ENCODE measurements around the gene LIN9.

DNA sequence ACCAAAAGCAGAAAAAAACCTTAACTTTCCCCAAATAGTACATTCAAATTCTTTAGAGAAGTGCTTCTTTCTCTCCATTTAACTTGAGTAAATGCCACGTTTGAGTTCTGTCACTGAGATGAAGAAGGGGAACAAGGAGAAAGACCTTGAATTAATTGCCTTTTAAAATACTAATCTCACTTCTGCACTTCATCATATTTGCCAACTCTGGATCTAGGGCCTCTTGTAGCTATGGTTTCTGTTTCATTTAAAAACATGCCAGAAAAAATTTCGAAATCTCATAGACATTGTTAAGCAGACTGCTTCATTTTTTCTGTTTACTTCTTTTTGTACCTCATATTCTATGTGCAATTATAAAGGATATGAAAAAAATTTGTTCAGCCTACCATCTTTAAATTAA is 60.9 kb downstream of the LIN9 start:
- TF ChIP-seq CHD4 (IDR thresholded peaks at IDR 0.05; ENCODE audit: borderline replicate concordance, low read length) (no peak), ZNF138 (CRISPR knock-in tag; IDR thresholded peaks at IDR 0.05; ENCODE audit: low read depth) (no peak), TOE1 (CRISPR knock-in tag; IDR thresholded peaks at IDR 0.05) (no peak), POLR2AphosphoS5 (IDR thresholded peaks at IDR 0.05; ENCODE audit: low read depth, low read length) (no peak), SPEN (CRISPR knock-in tag; IDR thresholded peaks at IDR 0.05; ENCODE audit: low read depth) (no peak), HHEX (CRISPR knock-in tag; IDR thresholded peaks at IDR 0.05) (no peak), MEF2D (CRISPR knock-in tag; IDR thresholded peaks at IDR 0.05) (no peak), ZKSCAN5 (CRISPR knock-in tag; IDR thresholded peaks at IDR 0.05) (no peak), ZNF660 (CRISPR knock-in tag; IDR thresholded peaks at IDR 0.05; ENCODE audit: borderline replicate concordance, low read depth) (no peak), FOXM1 (CRISPR knock-in tag; IDR thresholded peaks at IDR 0.05) (no peak)
- TF ChIP-seq, protein P1, sequence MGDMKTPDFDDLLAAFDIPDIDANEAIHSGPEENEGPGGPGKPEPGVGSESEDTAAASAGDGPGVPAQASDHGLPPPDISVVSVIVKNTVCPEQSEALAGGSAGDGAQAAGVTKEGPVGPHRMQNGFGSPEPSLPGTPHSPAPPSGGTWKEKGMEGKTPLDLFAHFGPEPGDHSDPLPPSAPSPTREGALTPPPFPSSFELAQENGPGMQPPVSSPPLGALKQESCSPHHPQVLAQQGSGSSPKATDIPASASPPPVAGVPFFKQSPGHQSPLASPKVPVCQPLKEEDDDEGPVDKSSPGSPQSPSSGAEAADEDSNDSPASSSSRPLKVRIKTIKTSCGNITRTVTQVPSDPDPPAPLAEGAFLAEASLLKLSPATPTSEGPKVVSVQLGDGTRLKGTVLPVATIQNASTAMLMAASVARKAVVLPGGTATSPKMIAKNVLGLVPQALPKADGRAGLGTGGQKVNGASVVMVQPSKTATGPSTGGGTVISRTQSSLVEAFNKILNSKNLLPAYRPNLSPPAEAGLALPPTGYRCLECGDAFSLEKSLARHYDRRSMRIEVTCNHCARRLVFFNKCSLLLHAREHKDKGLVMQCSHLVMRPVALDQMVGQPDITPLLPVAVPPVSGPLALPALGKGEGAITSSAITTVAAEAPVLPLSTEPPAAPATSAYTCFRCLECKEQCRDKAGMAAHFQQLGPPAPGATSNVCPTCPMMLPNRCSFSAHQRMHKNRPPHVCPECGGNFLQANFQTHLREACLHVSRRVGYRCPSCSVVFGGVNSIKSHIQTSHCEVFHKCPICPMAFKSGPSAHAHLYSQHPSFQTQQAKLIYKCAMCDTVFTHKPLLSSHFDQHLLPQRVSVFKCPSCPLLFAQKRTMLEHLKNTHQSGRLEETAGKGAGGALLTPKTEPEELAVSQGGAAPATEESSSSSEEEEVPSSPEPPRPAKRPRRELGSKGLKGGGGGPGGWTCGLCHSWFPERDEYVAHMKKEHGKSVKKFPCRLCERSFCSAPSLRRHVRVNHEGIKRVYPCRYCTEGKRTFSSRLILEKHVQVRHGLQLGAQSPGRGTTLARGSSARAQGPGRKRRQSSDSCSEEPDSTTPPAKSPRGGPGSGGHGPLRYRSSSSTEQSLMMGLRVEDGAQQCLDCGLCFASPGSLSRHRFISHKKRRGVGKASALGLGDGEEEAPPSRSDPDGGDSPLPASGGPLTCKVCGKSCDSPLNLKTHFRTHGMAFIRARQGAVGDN (CRISPR knock-in tag; IDR thresholded peaks at IDR 0.05) = no peak
